GM12878 (cell line): ENCODE results near the gene ADORA2B. TPM values are rescaled to one million over a fixed set of nuclear protein-coding genes. Genes with fewer than 3 reads are reported as not detected.

Experiments
- CBX3 ChIP-seq: fragments of 200-600 bp; sonication (generic); IDR thresholded peaks from 2 replicates; pipeline ENCODE4 v1.6.1; 2016; ENCODE audit warnings: low read depth, borderline replicate concordance
- CHD2 ChIP-seq: IDR thresholded peaks from 2 replicates; pipeline ENCODE4 v1.6.1; 2011; ENCODE audit warnings: low read depth, low read length, improper control_type of control experiment, borderline replicate concordance
- E2F4 ChIP-seq: IDR thresholded peaks from 2 replicates; pipeline ENCODE4 v1.6.1; 2012; ENCODE audit warnings: low read depth, low read length, improper control_type of control experiment
- E4F1 ChIP-seq: fragments of 450-650 bp; IDR thresholded peaks from 2 replicates; pipeline ENCODE4 v1.6.1; 2018; ENCODE audit warnings: borderline replicate concordance, mild to moderate bottlenecking; ENCODE audit not compliant: partially characterized antibody
- EGR1 ChIP-seq, 2 experiments: IDR thresholded peaks; 1 replicate in 1 of 2; 2 replicates in 1 of 2; pipeline ENCODE4 v1.6.1; 2011 to 2012; ENCODE audit warnings: low read depth in 2 of 2, low read length in 2 of 2, borderline replicate concordance in 1 of 2, mild to moderate bottlenecking in 1 of 2, moderate library complexity in 1 of 2
- ESRRA ChIP-seq: IDR thresholded peaks from 2 replicates; pipeline ENCODE4 v1.6.1; 2012; ENCODE audit warnings: mild to moderate bottlenecking, low read length, improper control_type of control experiment
- MAX ChIP-seq: IDR thresholded peaks from 2 replicates; pipeline ENCODE4 v1.6.1; 2012; ENCODE audit warnings: low read depth, low read length, improper control_type of control experiment
- MYC ChIP-seq: IDR thresholded peaks from 2 replicates; pipeline ENCODE4 v1.6.1; 2011; ENCODE audit warnings: mild to moderate bottlenecking, low read length, moderate library complexity, inconsistent platforms; ENCODE audit not compliant: insufficient read depth, insufficient replicate concordance, insufficient read length, severe bottlenecking
- NR2C2 ChIP-seq: IDR thresholded peaks from 2 replicates; pipeline ENCODE4 v1.6.1; 2011; ENCODE audit warnings: borderline replicate concordance, low read depth; ENCODE audit not compliant: control insufficient read depth, insufficient read length
- RFX5 ChIP-seq: IDR thresholded peaks from 2 replicates; pipeline ENCODE4 v1.6.1; 2011; ENCODE audit warnings: low read depth, low read length, improper control_type of control experiment
- SIN3A ChIP-seq: IDR thresholded peaks from 2 replicates; pipeline ENCODE4 v1.6.1; 2012; ENCODE audit warnings: low read depth, low read length, improper control_type of control experiment
- SMAD5 ChIP-seq: IDR thresholded peaks from 2 replicates; pipeline ENCODE4 v1.6.1; 2016; ENCODE audit warnings: antibody characterized with exemption, low read depth
- SPI1 ChIP-seq: IDR thresholded peaks from 2 replicates; pipeline ENCODE4 v1.6.1; 2011; ENCODE audit warnings: low read depth, mild to moderate bottlenecking, low read length, moderate library complexity, borderline replicate concordance; ENCODE audit not compliant: insufficient read depth
- ZNF687 ChIP-seq: fragments of 450-650 bp; IDR thresholded peaks from 2 replicates; pipeline ENCODE4 v1.6.1; 2017; ENCODE audit warnings: mild to moderate bottlenecking, moderate library complexity
- ZSCAN29 ChIP-seq: fragments of 450-650 bp; IDR thresholded peaks from 2 replicates; pipeline ENCODE4 v1.6.1; 2017; ENCODE audit warnings: mild to moderate bottlenecking, moderate library complexity
- polyA plus RNA-seq, 11 experiments: library from polyadenylated mRNA; depleted of rRNA in 4 of 11; unstranded in 6 of 11; stranded (reverse) in 5 of 11; fragments of >200 nt; fragmentation: Nextera tagmentation in 4 of 11; fragmentation: Illumina TruSeq in 1 of 11; extraction: Ambion mirVana in 4 of 11; extraction: Trizol in 1 of 11; gene quantifications; 1 replicate in 1 of 11; 2 replicates in 10 of 11; pipeline versions ENCODE4 v1.2.1 to v1.2.3, GENCODE V29; 2011 to 2016; ENCODE audit warnings: inconsistent platforms in 2 of 11, missing spikeins in 2 of 11, low read depth in 1 of 11
- total RNA-seq, 4 experiments: library from RNA; depleted of rRNA in 3 of 4; stranded (reverse); fragments of >200 nt in 3 of 4; fragmentation: Illumina TruSeq in 1 of 4; extraction: Trizol in 1 of 4; gene quantifications; 2 replicates each; pipeline versions ENCODE4 v1.2.1 to v1.2.3, GENCODE V29; 2013 to 2021
- TF ChIP-seq, protein P1 (sequence below): IDR thresholded peaks from 2 replicates; pipeline ENCODE4 v1.6.1; 2012; ENCODE audit warnings: mild to moderate bottlenecking, low read depth, low read length

Gene ADORA2B
- total and polyA plus RNA-seq, 10 of the 15 experiments (the other 5 are each of a cell fraction or from before 2014, with no cell fraction given): 0.05 to 0.42 (median 0.17) TPM

DNA sequence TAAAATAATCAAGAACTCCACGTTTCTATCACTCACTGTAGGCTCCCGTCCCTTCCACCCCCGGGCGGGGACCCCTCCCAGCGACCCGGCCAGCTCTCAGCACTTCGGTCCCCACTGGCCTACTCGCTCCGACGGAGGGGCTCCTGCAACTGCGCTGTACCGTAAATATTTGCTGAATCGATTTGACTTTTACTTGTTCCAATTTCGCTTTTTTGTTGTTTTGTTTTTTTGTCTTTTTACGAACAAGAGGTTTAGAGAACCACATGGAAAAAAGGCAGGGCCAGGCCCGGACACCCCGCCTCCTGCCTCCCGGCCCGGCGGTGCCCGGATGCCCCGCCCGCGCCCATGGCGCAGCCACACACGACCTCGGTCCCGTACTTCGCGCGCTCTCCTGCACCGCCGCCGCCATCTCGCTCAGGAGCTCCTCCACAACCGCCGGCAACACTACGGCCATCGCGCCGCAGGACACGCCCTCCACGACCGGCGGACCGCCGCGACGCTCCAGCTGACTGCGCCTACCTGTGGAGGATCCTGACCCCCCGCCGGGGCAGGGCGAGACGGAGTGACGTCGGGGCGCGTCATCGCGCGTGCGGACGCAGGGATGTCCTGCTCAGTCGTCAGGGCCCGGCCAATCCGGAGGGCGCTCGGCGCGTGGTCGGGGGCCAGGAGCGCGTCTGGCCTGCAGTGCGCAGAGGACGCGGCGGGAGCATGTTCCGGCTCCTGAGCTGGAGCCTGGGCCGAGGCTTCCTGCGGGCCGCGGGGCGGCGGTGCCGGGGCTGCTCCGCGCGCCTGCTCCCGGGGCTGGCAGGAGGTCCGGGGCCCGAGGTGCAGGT is 54.4 kb downstream of the ADORA2B start, which contains the start of the genes TTC19 and ZSWIM7 (continued):
- TF ChIP-seq, protein P1, sequence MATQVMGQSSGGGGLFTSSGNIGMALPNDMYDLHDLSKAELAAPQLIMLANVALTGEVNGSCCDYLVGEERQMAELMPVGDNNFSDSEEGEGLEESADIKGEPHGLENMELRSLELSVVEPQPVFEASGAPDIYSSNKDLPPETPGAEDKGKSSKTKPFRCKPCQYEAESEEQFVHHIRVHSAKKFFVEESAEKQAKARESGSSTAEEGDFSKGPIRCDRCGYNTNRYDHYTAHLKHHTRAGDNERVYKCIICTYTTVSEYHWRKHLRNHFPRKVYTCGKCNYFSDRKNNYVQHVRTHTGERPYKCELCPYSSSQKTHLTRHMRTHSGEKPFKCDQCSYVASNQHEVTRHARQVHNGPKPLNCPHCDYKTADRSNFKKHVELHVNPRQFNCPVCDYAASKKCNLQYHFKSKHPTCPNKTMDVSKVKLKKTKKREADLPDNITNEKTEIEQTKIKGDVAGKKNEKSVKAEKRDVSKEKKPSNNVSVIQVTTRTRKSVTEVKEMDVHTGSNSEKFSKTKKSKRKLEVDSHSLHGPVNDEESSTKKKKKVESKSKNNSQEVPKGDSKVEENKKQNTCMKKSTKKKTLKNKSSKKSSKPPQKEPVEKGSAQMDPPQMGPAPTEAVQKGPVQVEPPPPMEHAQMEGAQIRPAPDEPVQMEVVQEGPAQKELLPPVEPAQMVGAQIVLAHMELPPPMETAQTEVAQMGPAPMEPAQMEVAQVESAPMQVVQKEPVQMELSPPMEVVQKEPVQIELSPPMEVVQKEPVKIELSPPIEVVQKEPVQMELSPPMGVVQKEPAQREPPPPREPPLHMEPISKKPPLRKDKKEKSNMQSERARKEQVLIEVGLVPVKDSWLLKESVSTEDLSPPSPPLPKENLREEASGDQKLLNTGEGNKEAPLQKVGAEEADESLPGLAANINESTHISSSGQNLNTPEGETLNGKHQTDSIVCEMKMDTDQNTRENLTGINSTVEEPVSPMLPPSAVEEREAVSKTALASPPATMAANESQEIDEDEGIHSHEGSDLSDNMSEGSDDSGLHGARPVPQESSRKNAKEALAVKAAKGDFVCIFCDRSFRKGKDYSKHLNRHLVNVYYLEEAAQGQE: no peak
- TF ChIP-seq EGR1 (IDR thresholded peaks at IDR 0.05; ENCODE audit: borderline replicate concordance in 1 of 2, low read depth in 2 of 2, low read length in 2 of 2): peak; percentile 28 to 79; a peak in 2 of 3 replicates
- no peak for TF ChIP-seq NR2C2
- TF ChIP-seq ZSCAN29: 0 out of 2 replicates have a peak, but pooled peaks have one; percentile 37
- no peak for TF ChIP-seq E2F4
- peak; percentile 52; the same call in 1 of the 2 replicates for TF ChIP-seq SMAD5
- no peak for TF ChIP-seq CBX3
- peak; percentile 97 for TF ChIP-seq ZNF687
- no peak for TF ChIP-seq ESRRA
- peak; percentile 79; the same call in 1 of the 2 replicates for TF ChIP-seq MAX
- TF ChIP-seq CHD2: 0 out of 2 replicates have a peak, but pooled peaks have one; percentile 32
- peak; percentile 71; the same call in 1 of the 2 replicates for TF ChIP-seq RFX5
- TF ChIP-seq SIN3A: no peak
- TF ChIP-seq MYC: peak; percentile 69
- TF ChIP-seq SPI1: 0 out of 2 replicates have a peak, but pooled peaks have one; percentile 6
- no peak for TF ChIP-seq E4F1
